ENCODE data around the gene ZNF536.
"Not testable (repeated sequence)": the region's sequence is repeated elsewhere in the genome, so short reads cannot be mapped to it uniquely, and the experiment has no call there.

Gene ZNF536

GRCh38 chr19:30391554-30392551, 19.7 kb downstream of the ZNF536 start:
- TF ChIP-seq CTCF (IDR thresholded peaks at IDR 0.05; ENCODE audit: extremely low read depth, missing control alignments), result no peak
- DNase-seq (ENCODE audit: low spot score), result no peak

- DNase-seq (ENCODE audit: low spot score), result no peak
- TF ChIP-seq CTCF (IDR thresholded peaks at IDR 0.05; ENCODE audit: extremely low read depth, missing control alignments), result no peak
Measured at GRCh38 chr19:30393046-30393445, 20.9 kb downstream of the ZNF536 start.

- no peak for DNase-seq (ENCODE audit: low spot score)
- no peak for TF ChIP-seq CTCF (IDR thresholded peaks at IDR 0.05; ENCODE audit: extremely low read depth, missing control alignments)
Measured at GRCh38 chr19:30393729-30394480, 21.7 kb downstream of the ZNF536 start.

GRCh38 chr19:30394481-30395151, 22.4 kb downstream of the ZNF536 start:
- DNase-seq (ENCODE audit: low spot score), result no peak
- TF ChIP-seq CTCF (IDR thresholded peaks at IDR 0.05; ENCODE audit: extremely low read depth, missing control alignments), result no peak

GRCh38 chr19:30395283-30395682, 23.1 kb downstream of the ZNF536 start:
- no peak for TF ChIP-seq CTCF (IDR thresholded peaks at IDR 0.05; ENCODE audit: extremely low read depth, missing control alignments)
- DNase-seq (ENCODE audit: low spot score), result no peak

- not testable (repeated sequence) for DNase-seq (ENCODE audit: low spot score)
Measured at GRCh38 chr19:30398539-30398938, 26.4 kb downstream of the ZNF536 start.

GRCh38 chr19:30401956-30402355, 29.8 kb downstream of the ZNF536 start:
- DNase-seq (ENCODE audit: low spot score), result no peak
- no peak for TF ChIP-seq CTCF (IDR thresholded peaks at IDR 0.05; ENCODE audit: extremely low read depth, missing control alignments)

Data from GM20000 (cell line).